MM.1S (cell line): ENCODE data around the gene RFNG.

Experiments
- DNase-seq: peaks from one replicate; pipeline ENCODE4 v3.0.0-alpha.2; 2015
- H2AFZ ChIP-seq: fragments of 300-600 bp; sonication (generic); 2 replicates; pipeline ENCODE4 v1.6.0; 2016; ENCODE audit warnings: antibody characterized with exemption, low read length
- H3F3A ChIP-seq: fragments of 300-600 bp; sonication (generic); 2 replicates; pipeline ENCODE4 v1.6.1; 2016; ENCODE audit warnings: mild to moderate bottlenecking, antibody characterized with exemption, low read length, moderate library complexity, mixed read lengths; ENCODE audit not compliant: insufficient read depth
- H3K27ac ChIP-seq: fragments of 300-600 bp; sonication (generic); 2 replicates; pipeline ENCODE4 v1.5.1; 2016; ENCODE audit warnings: mild to moderate bottlenecking, low read length
- H3K27me3 ChIP-seq: fragments of 300-600 bp; sonication (generic); replicated peaks from 2 replicates; pipeline ENCODE4 v1.6.0; 2016; ENCODE audit warnings: low read length; ENCODE audit not compliant: insufficient read depth
- H3K36me3 ChIP-seq: fragments of 300-600 bp; sonication (generic); replicated peaks from 2 replicates; pipeline ENCODE4 v1.6.1; 2016; ENCODE audit warnings: mild to moderate bottlenecking, low read length, mixed read lengths; ENCODE audit not compliant: insufficient read depth
- H3K4me1 ChIP-seq: fragments of 300-600 bp; sonication (generic); 2 replicates; pipeline ENCODE4 v1.6.1; 2016; ENCODE audit warnings: low read length, mixed read lengths
- H3K4me2 ChIP-seq: fragments of 300-600 bp; sonication (generic); 2 replicates; pipeline ENCODE4 v1.6.0; 2016; ENCODE audit warnings: low read depth, low read length
- H3K4me3 ChIP-seq: fragments of 300-600 bp; sonication (generic); 2 replicates; pipeline ENCODE4 v1.5.1; 2016; ENCODE audit warnings: low read length, mixed read lengths
- H3K79me2 ChIP-seq: fragments of 300-600 bp; sonication (generic); 2 replicates; pipeline ENCODE4 v1.6.1; 2016; ENCODE audit warnings: mixed run types, low read length, mixed read lengths
- H3K9ac ChIP-seq: fragments of 300-600 bp; sonication (generic); 2 replicates; pipeline ENCODE4 v1.6.1; 2016; ENCODE audit warnings: low read length, mixed read lengths
- H3K9me2 ChIP-seq: fragments of 300-600 bp; sonication (generic); replicated peaks from 2 replicates; pipeline ENCODE4 v1.6.1; 2016; ENCODE audit warnings: mild to moderate bottlenecking, low read length, mixed read lengths; ENCODE audit not compliant: insufficient read depth
- H3K9me3 ChIP-seq: fragments of 300-600 bp; sonication (generic); replicated peaks from 2 replicates; pipeline ENCODE4 v1.6.1; 2016; ENCODE audit warnings: mild to moderate bottlenecking, low read length, mixed read lengths; ENCODE audit not compliant: insufficient read depth
- H4K20me1 ChIP-seq: fragments of 300-600 bp; sonication (generic); 2 replicates; pipeline ENCODE4 v1.6.1; 2016; ENCODE audit warnings: mild to moderate bottlenecking, low read length, moderate library complexity, mixed read lengths; ENCODE audit not compliant: insufficient read depth
- EZH2 ChIP-seq: fragments of 300-600 bp; sonication (generic); optimal IDR thresholded peaks from 2 replicates; pipeline ENCODE3; 2017; ENCODE audit warnings: low read depth, mild to moderate bottlenecking, antibody characterized with exemption, low read length, mixed read lengths
- EZH2phosphoT487 ChIP-seq: fragments of 300-600 bp; sonication (generic); IDR thresholded peaks from 2 replicates; pipeline ENCODE4 v1.6.1; 2018; ENCODE audit warnings: antibody characterized with exemption, low read length
- TF ChIP-seq, protein P1 (sequence below): fragments of 300-600 bp; sonication (generic); IDR thresholded peaks from 2 replicates; pipeline ENCODE4 v1.5.1; 2016; ENCODE audit warnings: antibody characterized with exemption, low read length, mixed read lengths

RFNG gene

DNA sequence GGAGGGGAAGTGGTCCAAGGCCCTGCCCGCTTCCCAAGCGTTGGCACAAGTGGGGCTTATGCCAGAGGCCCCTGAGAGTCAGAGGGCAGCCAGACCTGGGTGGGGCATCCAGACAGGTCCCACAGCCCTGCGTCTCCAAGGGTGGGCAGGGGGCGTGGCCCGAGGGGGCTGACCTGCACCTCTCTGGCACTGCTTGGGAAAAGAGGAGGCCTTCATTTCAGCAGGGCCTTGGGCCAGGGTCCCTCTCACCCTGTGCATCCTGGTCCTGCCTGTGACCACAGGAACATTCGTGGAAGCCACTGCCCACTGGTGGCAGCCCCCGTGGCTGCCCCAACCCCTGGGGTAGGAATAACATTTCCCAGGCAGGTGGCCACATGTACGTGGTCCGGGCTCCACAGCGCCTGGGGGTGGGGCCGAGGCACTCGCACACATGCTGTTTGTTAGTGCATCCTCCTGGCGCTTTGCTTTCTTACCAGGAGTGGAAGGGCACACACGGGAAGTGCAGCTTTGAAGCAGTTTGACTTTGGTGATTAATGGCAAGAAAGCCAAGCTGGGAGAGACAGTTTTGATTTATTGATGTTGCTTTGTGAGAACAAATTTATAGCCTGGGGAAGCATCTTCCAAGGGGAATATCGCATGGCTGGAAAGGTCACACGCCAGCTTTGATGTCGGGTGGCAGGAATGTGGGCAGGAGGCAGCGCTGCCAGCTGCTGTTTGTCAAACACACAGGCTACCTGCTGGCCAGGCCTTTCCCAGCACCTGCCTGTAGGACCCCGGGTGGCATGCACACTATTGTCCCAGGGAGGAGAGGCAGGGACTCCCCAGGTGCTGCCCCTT lies 33.2 kb downstream of the RFNG start:
- no peak for DNase-seq
- Histone ChIP-seq H3K9me3 (no peaks in the 10 kb centered on the region), H3K4me3 (no peak overlapping the region), H2AFZ (no peak overlapping the region), H3K4me1 (0 out of 2 replicates have a peak, but pooled peaks cover 3% of the 10 kb centered on the region), H3K4me2 (no peak overlapping the region), H3K27me3 (no peaks in the 10 kb centered on the region), H3F3A (peaks cover 13% of the 10 kb centered on the region), H3K9me2 (no peaks in the 10 kb centered on the region), H3K36me3 (no peaks in the 10 kb centered on the region), H3K9ac (no peak overlapping the region), H4K20me1 (no peaks in the 10 kb centered on the region), H3K79me2 (peaks cover 27% of the 10 kb centered on the region), H3K27ac (no peak overlapping the region)
- TF ChIP-seq, protein P1, sequence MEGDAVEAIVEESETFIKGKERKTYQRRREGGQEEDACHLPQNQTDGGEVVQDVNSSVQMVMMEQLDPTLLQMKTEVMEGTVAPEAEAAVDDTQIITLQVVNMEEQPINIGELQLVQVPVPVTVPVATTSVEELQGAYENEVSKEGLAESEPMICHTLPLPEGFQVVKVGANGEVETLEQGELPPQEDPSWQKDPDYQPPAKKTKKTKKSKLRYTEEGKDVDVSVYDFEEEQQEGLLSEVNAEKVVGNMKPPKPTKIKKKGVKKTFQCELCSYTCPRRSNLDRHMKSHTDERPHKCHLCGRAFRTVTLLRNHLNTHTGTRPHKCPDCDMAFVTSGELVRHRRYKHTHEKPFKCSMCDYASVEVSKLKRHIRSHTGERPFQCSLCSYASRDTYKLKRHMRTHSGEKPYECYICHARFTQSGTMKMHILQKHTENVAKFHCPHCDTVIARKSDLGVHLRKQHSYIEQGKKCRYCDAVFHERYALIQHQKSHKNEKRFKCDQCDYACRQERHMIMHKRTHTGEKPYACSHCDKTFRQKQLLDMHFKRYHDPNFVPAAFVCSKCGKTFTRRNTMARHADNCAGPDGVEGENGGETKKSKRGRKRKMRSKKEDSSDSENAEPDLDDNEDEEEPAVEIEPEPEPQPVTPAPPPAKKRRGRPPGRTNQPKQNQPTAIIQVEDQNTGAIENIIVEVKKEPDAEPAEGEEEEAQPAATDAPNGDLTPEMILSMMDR: no peak
- no peak for TF ChIP-seq EZH2
- no peak for TF ChIP-seq EZH2phosphoT487

- Histone ChIP-seq H3K9ac (no peak overlapping the region), H4K20me1 (no peaks in the 10 kb centered on the region), H3K27me3 (no peaks in the 10 kb centered on the region), H2AFZ (no peak overlapping the region), H3K4me1 (0 out of 2 replicates have a peak, but pooled peaks cover 3% of the 10 kb centered on the region), H3K4me2 (no peak overlapping the region), H3K79me2 (peaks cover 27% of the 10 kb centered on the region), H3K4me3 (no peak overlapping the region), H3K36me3 (no peaks in the 10 kb centered on the region), H3K9me2 (no peaks in the 10 kb centered on the region), H3K9me3 (no peaks in the 10 kb centered on the region), H3K27ac (no peak overlapping the region), H3F3A (peaks cover 13% of the 10 kb centered on the region)
- TF ChIP-seq EZH2 (no peak), EZH2phosphoT487 (no peak)
- TF ChIP-seq, protein P1: no peak
- no peak for DNase-seq
Measured at GRCh38 chr17:82017612-82018151, 33.9 kb downstream of the RFNG start.

- no peak overlapping the region for H3K4me2 ChIP-seq
Measured at GRCh38 chr17:82016875-82017459, 34.6 kb downstream of the RFNG start.

More at GRCh38 chr17:82016875-82017459, 34.6 kb downstream of the RFNG start:
- Histone ChIP-seq H3K9me3 (no peaks in the 10 kb centered on the region), H2AFZ (no peak overlapping the region), H3F3A (peaks cover 8% of the 10 kb centered on the region), H3K4me1 (0 out of 2 replicates have a peak, but pooled peaks cover 3% of the 10 kb centered on the region), H3K79me2 (peaks cover 20% of the 10 kb centered on the region), H4K20me1 (no peaks in the 10 kb centered on the region), H3K36me3 (no peaks in the 10 kb centered on the region), H3K9ac (no peak overlapping the region), H3K9me2 (no peaks in the 10 kb centered on the region), H3K4me3 (no peak overlapping the region), H3K27me3 (no peaks in the 10 kb centered on the region), H3K27ac (no peak overlapping the region)
- TF ChIP-seq EZH2: no peak
- no peak for TF ChIP-seq EZH2phosphoT487
- TF ChIP-seq, protein P1: no peak
- DNase-seq: no peak
